NT2/D1 (cell line): ENCODE results near the gene TSHZ1.

Source experiments
- DNase-seq: peaks from one replicate; pipeline ENCODE4 v3.0.0-alpha.2; 2011; ENCODE audit warnings: low read depth, low spot score
- H3K27me3 ChIP-seq: 2 replicates; pipeline ENCODE4 v1.6.0; 2011; ENCODE audit warnings: mild to moderate bottlenecking; ENCODE audit not compliant: insufficient read length, insufficient read depth
- H3K36me3 ChIP-seq: 2 replicates; pipeline ENCODE4 v1.6.1; 2011; ENCODE audit warnings: mild to moderate bottlenecking, low read length, mixed read lengths; ENCODE audit not compliant: insufficient read depth, insufficient read length
- H3K4me1 ChIP-seq: 2 replicates; pipeline ENCODE4 v1.5.1; 2011; ENCODE audit not compliant: insufficient read depth, insufficient read length
- H3K4me3 ChIP-seq: 2 replicates; pipeline ENCODE4 v1.5.1; 2011; ENCODE audit warnings: low read depth; ENCODE audit not compliant: insufficient read length
- H3K9ac ChIP-seq: 2 replicates; pipeline ENCODE4 v1.6.0; 2011; ENCODE audit warnings: low read depth; ENCODE audit not compliant: insufficient read length
- H3K9me3 ChIP-seq: 2 replicates; pipeline ENCODE4 v1.5.1; 2011; ENCODE audit warnings: mild to moderate bottlenecking, low read length; ENCODE audit not compliant: insufficient read depth
- SUZ12 ChIP-seq: IDR thresholded peaks from 2 replicates; pipeline ENCODE4 v1.6.1; 2011; ENCODE audit not compliant: insufficient read length, insufficient read depth; ENCODE audit errors: extremely low read depth
- YY1 ChIP-seq: IDR thresholded peaks from 2 replicates; pipeline ENCODE4 v1.6.1; 2011; ENCODE audit not compliant: insufficient read length, insufficient read depth
- ZNF274 ChIP-seq: IDR thresholded peaks from 2 replicates; pipeline ENCODE4 v1.6.1; 2011; ENCODE audit warnings: mild to moderate bottlenecking, low read depth, low read length

Gene TSHZ1

DNA sequence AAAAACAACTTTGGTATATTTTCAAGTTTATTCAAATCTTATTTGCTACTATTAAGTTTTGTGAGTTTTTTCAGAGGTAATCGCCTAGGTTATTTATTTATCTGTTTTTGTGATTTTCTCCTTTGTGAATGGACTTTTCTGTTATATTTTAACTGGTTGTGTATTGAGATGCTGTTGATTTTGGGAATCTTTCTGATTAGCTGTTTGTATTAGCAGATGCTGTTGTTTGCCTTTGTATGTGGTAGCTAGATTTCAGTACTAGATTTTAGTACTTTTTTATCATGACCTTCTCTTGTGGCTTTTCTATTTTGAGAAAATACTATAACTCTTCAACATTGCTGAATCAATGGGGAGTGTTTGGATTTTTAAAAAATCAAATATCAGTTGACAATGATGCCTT is 42.4 kb downstream of the TSHZ1 start:
- DNase-seq: no peak
- no peak for TF ChIP-seq YY1
- TF ChIP-seq ZNF274: no peak
- TF ChIP-seq SUZ12: no peak
- Histone ChIP-seq H3K4me1 (no peaks in the 10 kb centered on the region), H3K4me3 (no peak overlapping the region), H3K9me3 (no peaks in the 10 kb centered on the region), H3K9ac (no peak overlapping the region), H3K36me3 (no peaks in the 10 kb centered on the region), H3K27me3 (no peaks in the 10 kb centered on the region)

DNA sequence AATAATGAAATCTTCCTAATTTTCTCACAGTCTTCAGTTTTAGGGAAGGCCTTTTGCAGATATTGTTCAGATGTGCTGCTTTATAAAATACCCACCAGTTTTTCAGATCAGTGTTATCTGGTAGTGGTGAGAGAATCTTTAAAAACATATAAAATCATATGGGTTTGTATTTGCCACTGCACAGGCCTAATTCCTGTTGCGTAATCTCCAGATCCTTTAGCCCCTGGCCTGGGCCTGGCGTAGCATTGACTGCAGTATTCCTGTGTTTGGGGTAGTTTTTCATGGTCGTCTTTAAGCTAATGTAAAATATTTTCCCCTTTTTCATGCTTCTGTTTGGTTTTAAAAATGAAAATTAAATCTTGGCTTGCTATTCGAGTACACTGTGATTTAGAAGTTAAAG is 43.2 kb downstream of the TSHZ1 start:
- no peak for DNase-seq
- no peak overlapping the region for H3K4me3 ChIP-seq

GRCh38 chr18:75255094-75255493 is 44.5 kb downstream of the TSHZ1 start:
- H3K36me3 ChIP-seq: no peaks in the 10 kb centered on the region
- H3K4me3 ChIP-seq: no peak overlapping the region
- TF ChIP-seq ZNF274: no peak
- no peak for TF ChIP-seq SUZ12
- no peak for TF ChIP-seq YY1
- no peaks in the 10 kb centered on the region for H3K4me1 ChIP-seq
- H3K9me3 ChIP-seq: no peaks in the 10 kb centered on the region
- no peak for DNase-seq
- no peak overlapping the region for H3K9ac ChIP-seq
- H3K27me3 ChIP-seq: no peaks in the 10 kb centered on the region

More for the DNA sequence above, 43.2 kb downstream of the TSHZ1 start:
- Histone ChIP-seq H3K27me3 (no peaks in the 10 kb centered on the region), H3K36me3 (no peaks in the 10 kb centered on the region), H3K4me1 (no peaks in the 10 kb centered on the region), H3K9me3 (no peaks in the 10 kb centered on the region), H3K9ac (no peak overlapping the region)
- no peak for TF ChIP-seq ZNF274
- no peak for TF ChIP-seq YY1
- no peak for TF ChIP-seq SUZ12

GRCh38 chr18:75256376-75256775 is 45.8 kb downstream of the TSHZ1 start:
- H3K9ac ChIP-seq: no peak overlapping the region
- no peaks in the 10 kb centered on the region for H3K27me3 ChIP-seq
- DNase-seq: no peak
- H3K4me1 ChIP-seq: no peaks in the 10 kb centered on the region
- TF ChIP-seq YY1 (no peak), ZNF274 (no peak), SUZ12 (no peak)
- H3K4me3 ChIP-seq: no peak overlapping the region
- H3K9me3 ChIP-seq: no peaks in the 10 kb centered on the region
- H3K36me3 ChIP-seq: no peaks in the 10 kb centered on the region

DNA sequence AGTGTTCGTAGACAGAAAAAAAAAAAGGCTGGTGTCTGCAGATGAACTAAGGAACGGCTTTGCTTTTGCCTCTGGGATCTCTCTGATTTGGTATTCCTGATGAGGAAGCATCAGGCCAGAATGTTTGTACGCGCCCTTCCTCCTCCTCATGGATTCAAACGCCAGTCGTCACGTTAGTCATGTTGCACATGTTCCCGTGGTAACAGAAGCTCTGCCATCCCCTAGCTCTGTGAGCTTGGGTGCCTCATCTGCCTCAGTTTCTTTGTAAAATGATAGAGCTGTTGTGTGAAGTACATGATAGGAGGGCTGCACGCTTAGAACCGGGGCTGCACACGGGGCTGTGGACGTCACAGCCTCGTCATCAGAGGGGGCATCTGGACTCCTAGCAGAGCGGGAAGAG is 47.0 kb downstream of the TSHZ1 start:
- DNase-seq: no peak
- no peak overlapping the region for H3K9ac ChIP-seq
- H3K4me3 ChIP-seq: no peak overlapping the region
- TF ChIP-seq ZNF274 (no peak), SUZ12 (no peak), YY1 (no peak)
- no peaks in the 10 kb centered on the region for H3K27me3 ChIP-seq
- H3K36me3 ChIP-seq: no peaks in the 10 kb centered on the region
- H3K4me1 ChIP-seq: no peaks in the 10 kb centered on the region
- H3K9me3 ChIP-seq: no peaks in the 10 kb centered on the region

- H3K4me3 ChIP-seq: no peak overlapping the region
- DNase-seq: no peak
- no peak overlapping the region for H3K9ac ChIP-seq
- no peaks in the 10 kb centered on the region for H3K4me1 ChIP-seq
- TF ChIP-seq SUZ12 (no peak), YY1 (no peak), ZNF274 (no peak)
- H3K9me3 ChIP-seq: no peaks in the 10 kb centered on the region
- no peaks in the 10 kb centered on the region for H3K27me3 ChIP-seq
- no peaks in the 10 kb centered on the region for H3K36me3 ChIP-seq
Measured at GRCh38 chr18:75261430-75262223, 51.0 kb downstream of the TSHZ1 start.

GRCh38 chr18:75262511-75262910 is 51.9 kb downstream of the TSHZ1 start:
- DNase-seq: no peak
- TF ChIP-seq ZNF274 (no peak), YY1 (no peak), SUZ12 (no peak)
- no peak overlapping the region for H3K9ac ChIP-seq
- H3K36me3 ChIP-seq: no peaks in the 10 kb centered on the region
- no peaks in the 10 kb centered on the region for H3K9me3 ChIP-seq
- H3K27me3 ChIP-seq: no peaks in the 10 kb centered on the region
- no peaks in the 10 kb centered on the region for H3K4me1 ChIP-seq
- H3K4me3 ChIP-seq: no peak overlapping the region

DNA sequence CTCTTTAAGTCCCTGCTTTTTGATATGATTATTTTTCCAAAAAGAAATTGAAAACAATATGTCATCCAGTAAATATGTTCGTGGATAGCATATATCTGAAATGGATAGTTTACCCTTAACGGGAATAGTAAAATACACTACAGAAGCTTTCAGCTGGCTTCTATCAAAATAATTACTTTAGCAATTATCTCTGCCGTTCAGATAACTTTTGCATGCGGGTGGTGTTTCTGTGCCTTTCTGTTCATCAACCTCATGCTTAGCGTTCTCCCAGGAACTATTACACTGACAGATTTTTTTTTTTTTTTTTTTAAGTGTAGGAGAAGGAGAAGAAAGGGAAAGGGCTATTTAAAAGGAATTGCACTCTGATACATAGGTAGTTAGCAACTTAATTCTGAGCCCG is 53.6 kb downstream of the TSHZ1 start:
- DNase-seq: no peak
- no peak overlapping the region for H3K4me3 ChIP-seq
- H3K4me1 ChIP-seq: no peaks in the 10 kb centered on the region
- no peaks in the 10 kb centered on the region for H3K9me3 ChIP-seq
- no peaks in the 10 kb centered on the region for H3K27me3 ChIP-seq
- H3K9ac ChIP-seq: no peak overlapping the region
- TF ChIP-seq SUZ12: no peak
- no peak for TF ChIP-seq YY1
- TF ChIP-seq ZNF274: no peak
- no peaks in the 10 kb centered on the region for H3K36me3 ChIP-seq
